ENCODE data around the gene KCNN1.
"Not testable (repeated sequence)": the region's sequence is repeated elsewhere in the genome, so short reads cannot be mapped to it uniquely, and the experiment has no call there.

DNA sequence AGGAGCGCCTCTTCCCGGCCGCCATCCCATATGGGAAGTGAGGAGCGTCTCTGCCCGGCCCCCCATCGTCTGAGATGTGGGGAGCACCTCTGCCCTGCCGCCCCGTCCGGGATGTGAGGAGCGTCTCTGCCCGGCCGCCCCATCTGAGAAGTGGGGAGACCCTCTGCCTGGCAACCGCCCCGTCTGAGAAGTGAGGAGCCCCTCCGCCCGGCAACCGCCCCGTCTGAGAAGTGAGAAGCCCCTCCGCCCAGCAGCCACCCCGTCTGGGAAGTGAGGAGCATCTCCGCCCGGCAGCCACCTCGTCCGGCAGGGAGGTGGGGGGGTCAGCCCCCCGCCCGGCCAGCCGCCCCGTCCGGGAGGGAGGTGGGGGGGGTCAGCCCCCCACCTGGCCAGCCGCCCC is 48.8 kb upstream of the KCNN1 start:
- TF ChIP-seq CTCF (conservative IDR thresholded peaks at IDR 0.05; ENCODE audit: low read depth, low read length); MAFK (IDR thresholded peaks at IDR 0.05; ENCODE audit: low read depth, low read length); POLR2A (IDR thresholded peaks at IDR 0.05; ENCODE audit: low read depth, low read length); RAD21 (IDR thresholded peaks at IDR 0.05; ENCODE audit: low read length); FOS (IDR thresholded peaks at IDR 0.05; ENCODE audit: low read depth, low read length); MXI1 (IDR thresholded peaks at IDR 0.05; ENCODE audit: borderline replicate concordance, low read depth, low read length); CHD1 (IDR thresholded peaks at IDR 0.05; ENCODE audit: low read depth, low read length); BHLHE40 (IDR thresholded peaks at IDR 0.05; ENCODE audit: low read depth, low read length); MAZ (IDR thresholded peaks at IDR 0.05; ENCODE audit: borderline replicate concordance, low read depth, low read length); USF2 (IDR thresholded peaks at IDR 0.05; ENCODE audit: low read depth, low read length); RCOR1 (IDR thresholded peaks at IDR 0.05; ENCODE audit: insufficient replicate concordance, low read length); SMC3 (IDR thresholded peaks at IDR 0.05; ENCODE audit: low read depth, low read length): not testable (repeated sequence)

All from IMR-90 (cell line).